A549 treated with DMSO at 1 μM for 4 hours (cell line): ENCODE measurements around the gene MAGEL2. TPM values are rescaled to one million over a fixed set of nuclear protein-coding genes. Genes with fewer than 3 reads are reported as not detected.

Experiments used
- total RNA-seq: library from RNA; stranded (reverse); fragments of 200-300 nt; extraction: Qiagen RNA extraction; gene quantifications from 5 replicates; pipeline ENCODE4 v1.2.3, GENCODE V29; 2022; ENCODE audit warnings: low read depth

Gene MAGEL2
- total RNA-seq = 0.01 TPM in 1 of 5 replicates, not detected in the others

DNA sequence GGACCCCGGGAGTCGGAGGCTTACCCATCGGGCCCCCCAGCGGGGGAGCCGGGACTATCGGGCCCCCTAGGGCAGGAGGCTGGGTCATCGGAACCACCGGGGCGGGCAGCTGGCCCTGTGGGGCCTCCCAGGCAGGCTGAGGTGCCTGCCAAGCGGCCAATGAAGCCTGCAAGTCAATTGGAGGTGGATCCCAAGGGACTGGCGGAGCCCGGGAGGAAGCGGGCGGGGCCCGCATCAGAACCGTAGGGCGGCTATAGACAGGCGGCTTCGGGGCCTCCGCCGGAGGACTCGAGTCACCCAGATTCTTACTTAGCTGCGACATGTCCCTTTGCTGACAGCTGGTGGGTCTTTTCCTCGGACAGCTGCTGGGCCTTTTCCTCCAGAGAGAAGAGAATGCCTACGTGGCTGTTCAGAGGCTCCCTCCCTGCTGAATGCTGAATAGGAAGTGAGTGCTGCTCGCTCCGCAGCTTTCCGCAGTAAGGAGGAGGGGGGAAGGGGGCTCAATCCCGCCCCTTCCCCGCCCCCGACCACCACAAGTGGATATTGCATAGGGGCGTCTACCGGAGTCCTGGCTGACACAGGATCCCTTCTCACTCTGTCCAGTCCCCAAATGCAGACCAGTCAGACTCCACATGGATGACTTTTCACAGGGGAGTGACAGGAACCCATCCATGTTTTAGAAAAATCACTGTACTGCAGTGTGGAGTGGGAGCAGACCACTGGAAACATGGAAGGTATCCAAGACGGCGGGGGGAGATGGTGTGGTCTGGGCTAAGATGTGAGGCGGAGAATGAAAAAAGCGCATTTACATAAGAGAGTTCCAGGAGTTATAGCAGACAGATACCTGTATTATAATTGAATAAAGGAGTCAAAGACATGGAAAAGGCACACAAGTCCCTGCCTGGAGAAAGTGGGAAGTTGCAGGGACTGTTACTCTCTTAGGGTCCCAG is at the start of gene MAGEL2:
Gene MAGEL2 (minus strand): TSS at position 447 of the 950 bp plus-strand sequence. CDS start 125 bp downstream, at position 322.

DNA sequence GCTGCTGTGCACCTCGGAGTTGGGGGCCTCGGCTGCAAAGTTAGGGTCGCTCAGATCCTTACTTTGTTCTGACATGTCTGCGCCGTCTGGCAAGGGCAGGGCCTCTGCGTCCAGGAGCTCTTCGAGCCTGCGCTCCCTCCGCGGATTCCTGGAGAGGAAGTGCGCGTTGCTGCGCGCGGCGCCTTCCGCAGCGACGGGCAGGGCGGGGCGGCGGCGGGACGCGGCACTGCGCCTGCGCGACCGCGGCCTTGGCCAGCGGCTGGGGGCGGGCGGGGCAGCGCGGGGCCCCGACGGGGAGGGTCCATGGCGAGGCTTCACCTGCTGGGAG is 39.4 kb upstream of the MAGEL2 start, which contains the start of gene NDN:
Gene NDN (minus strand): TSS at position 163 of the 328 bp plus-strand sequence. CDS start 88 bp downstream, at position 75.

Other genes starting within 250 kb of the MAGEL2 start
- gene GOLGA6L2, start 200.6 kb downstream of the MAGEL2 start, total RNA-seq = not detected in 5 replicates
- 2.2 to 3.6 TPM (median 2.8 TPM) in 5 replicates for gene MKRN3, start 82.2 kb downstream of the MAGEL2 start, total RNA-seq
- gene NDN, start 39.4 kb upstream of the MAGEL2 start, total RNA-seq = 0.05 to 0.10 TPM in 2 of 5 replicates, not detected in the others